Lung (tissue), 12 donors: Measurements from ENCODE around the gene PDE4C. TPM values are rescaled to one million over a fixed set of nuclear protein-coding genes. Genes with fewer than 3 reads are reported as not detected.

Experiments used
- ATAC-seq: fragments of 200-7000 bp; cut with Tn5 transposase; one replicate; pipeline ENCODE4 v1.9.1; 2020; ENCODE audit warnings: moderate number of reproducible peaks; ENCODE audit not compliant: insufficient read depth, low FRiP score
- DNase-seq, 3 donors: peaks; one replicate each; pipeline ENCODE4 v3.0.0-alpha.2; 2013 to 2017
- H3K27ac ChIP-seq, 2 donors: one replicate each; pipeline ENCODE4 v1.5.1; 2013; ENCODE audit warnings: mild to moderate bottlenecking in 2 of 2, moderate library complexity in 2 of 2, control low read depth in 1 of 2, inconsistent platforms in 1 of 2, low read depth in 1 of 2, low read length in 1 of 2
- H3K27me3 ChIP-seq, 3 donors: one replicate each; pipeline ENCODE4 v1.5.1; 2013; ENCODE audit warnings: low read length in 2 of 3; ENCODE audit not compliant: control insufficient read depth in 3 of 3, insufficient read depth in 3 of 3
- H3K36me3 ChIP-seq, 4 donors: one replicate each; pipeline ENCODE4 v1.5.1; 2013; ENCODE audit warnings: low read length in 4 of 4, mild to moderate bottlenecking in 1 of 4, moderate library complexity in 1 of 4; ENCODE audit not compliant: control insufficient read depth in 4 of 4, insufficient read depth in 4 of 4
- H3K4me1 ChIP-seq, 5 donors: one replicate each; pipeline ENCODE4 v1.5.1; 2013; ENCODE audit warnings: low read length in 5 of 5, mild to moderate bottlenecking in 2 of 5, moderate library complexity in 1 of 5; ENCODE audit not compliant: control insufficient read depth in 5 of 5, insufficient read depth in 5 of 5
- H3K4me3 ChIP-seq: one replicate; pipeline ENCODE4 v1.5.1; 2013; ENCODE audit warnings: mild to moderate bottlenecking, control low read depth, moderate library complexity
- H3K9ac ChIP-seq, 2 donors: one replicate each; pipeline ENCODE4 v1.5.1; 2013; ENCODE audit warnings: low read length in 2 of 2, control low read depth in 1 of 2; ENCODE audit not compliant: insufficient read depth in 1 of 2
- H3K9me3 ChIP-seq, 4 donors: one replicate each; pipeline ENCODE4 v1.5.1; 2013; ENCODE audit warnings: low read length in 3 of 4, mild to moderate bottlenecking in 1 of 4, moderate library complexity in 1 of 4; ENCODE audit not compliant: control insufficient read depth in 4 of 4, insufficient read depth in 3 of 4
- CTCF ChIP-seq: IDR thresholded peaks from 2 replicates; pipeline ENCODE4 v1.5.1; 2012; ENCODE audit warnings: mild to moderate bottlenecking; ENCODE audit errors: control extremely low read depth, extremely low read depth
- whole genome bisulfite sequencing, 2 donors: extraction: QIAGEN DNeasy Blood & Tissue Kit; methylation state at CpG; one replicate each; pipeline ENCODE4 v1.1.7; 2013; 5-methylcytosine and 5-hydroxymethylcytosine counted together
- polyA plus RNA-seq, 2 donors: library from polyadenylated mRNA; stranded (reverse); fragments of 200-250 nt; gene quantifications; one replicate each; pipeline ENCODE4 v1.2.1, GENCODE V29; 2013
- total RNA-seq, 2 donors: library from RNA; depleted of rRNA in 1 of 2; stranded (reverse); fragments of >200 nt in 1 of 2; gene quantifications; one replicate each; pipeline ENCODE4 v1.2.1, GENCODE V29; 2014 to 2021
- donor health status: control.
- donor health status: control.
- donor health status: Bipolar disorder and iron deficiency.
- donor health status: healthy.
- donor health status: DM: yes; HTN: yes; CAD: no.

The PDE4C gene
- total and polyA plus RNA-seq, 4 donors, result 0.32 to 32.4 (median 4.2) TPM

GRCh38 chr19:18253130-18253529, 26.9 kb upstream of the PDE4C start:
- Histone ChIP-seq H3K27me3 (no peaks in the 10 kb centered on the region), H3K9me3 (peaks cover 0 to 3% (median 0%) of the 10 kb centered on the region in 4 donors), H3K36me3 (peaks cover 0 to 12% (median 0%) of the 10 kb centered on the region in 4 donors), H3K4me1 (peaks cover 0 to 3% (median 0%) of the 10 kb centered on the region in 5 donors), H3K9ac (no peak overlapping the region), H3K4me3 (no peak overlapping the region), H3K27ac (no peak overlapping the region)
- 89 to 90% methylated on average over 4 of the region's 4 CpGs for WGBS, 2 donors
- no peak for DNase-seq
- ATAC-seq, result no peak
- no peak for TF ChIP-seq CTCF

GRCh38 chr19:18252370-18252717, 26.1 kb upstream of the PDE4C start:
- Histone ChIP-seq H3K36me3 (peaks cover 0 to 6% (median 0%) of the 10 kb centered on the region in 4 donors), H3K4me3 (no peak overlapping the region), H3K27me3 (no peaks in the 10 kb centered on the region), H3K9ac (no peak overlapping the region), H3K9me3 (peaks cover 0 to 3% (median 0%) of the 10 kb centered on the region in 4 donors), H3K27ac (no peak overlapping the region), H3K4me1 (peaks cover 0 to 4% (median 0%) of the 10 kb centered on the region in 5 donors)
- TF ChIP-seq CTCF, result no peak
- no peak for DNase-seq
- 70 to 78% methylated on average over 7 of the region's 7 CpGs for WGBS, 2 donors
- no peak for ATAC-seq

- Histone ChIP-seq H3K9me3 (peaks cover 0 to 3% (median 0%) of the 10 kb centered on the region in 4 donors), H3K27me3 (no peaks in the 10 kb centered on the region), H3K9ac (no peak overlapping the region), H3K36me3 (peaks cover 0 to under 1% (median 0%) of the 10 kb centered on the region in 4 donors), H3K4me1 (peaks cover 0 to 4% (median 0%) of the 10 kb centered on the region in 5 donors), H3K27ac (no peak overlapping the region), H3K4me3 (no peak overlapping the region)
- DNase-seq (peak; percentile 77 to 82 (median 77)), ATAC-seq (no peak)
- WGBS, 2 donors, result 15 to 22% methylated on average over 18 to 23 of the region's 23 CpGs
- TF ChIP-seq CTCF, result peak; percentile 97
Measured at GRCh38 chr19:18251587-18252369, 25.5 kb upstream of the PDE4C start.
